GM19455 (cell line): Measurements from ENCODE around the gene CPED1.
"Not testable (repeated sequence)": the region's sequence is repeated elsewhere in the genome, so short reads cannot be mapped to it uniquely, and the experiment has no call there.

Experiments used
- ATAC-seq: cut with Tn5 transposase; IDR thresholded peaks from one replicate; pipeline ENCODE4 v1.9.1; 2021; ENCODE audit not compliant: unreplicated experiment

Gene CPED1

GRCh38 chr7:121212036-121212435 lies 223.5 kb downstream of the CPED1 start:
- no peak for ATAC-seq

DNA sequence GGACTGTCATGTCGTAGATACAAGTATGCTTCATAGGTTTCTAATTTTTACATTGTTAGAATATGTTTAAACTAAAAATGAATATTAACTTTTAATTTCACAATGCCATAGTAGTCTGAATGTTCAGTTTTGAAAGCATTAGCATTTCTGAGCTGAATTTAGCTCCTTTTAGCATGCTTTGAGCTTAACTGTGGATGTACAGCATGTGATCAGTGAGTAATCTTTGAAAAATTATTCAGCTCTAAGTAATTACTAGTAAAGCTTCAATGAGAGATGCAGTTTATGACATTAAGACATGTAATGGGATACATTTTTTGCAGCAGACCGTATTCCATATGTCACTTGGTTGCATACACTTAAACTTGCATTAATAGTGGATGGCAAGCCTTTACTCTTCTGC lies 226.1 kb downstream of the CPED1 start:
- no peak for ATAC-seq

DNA sequence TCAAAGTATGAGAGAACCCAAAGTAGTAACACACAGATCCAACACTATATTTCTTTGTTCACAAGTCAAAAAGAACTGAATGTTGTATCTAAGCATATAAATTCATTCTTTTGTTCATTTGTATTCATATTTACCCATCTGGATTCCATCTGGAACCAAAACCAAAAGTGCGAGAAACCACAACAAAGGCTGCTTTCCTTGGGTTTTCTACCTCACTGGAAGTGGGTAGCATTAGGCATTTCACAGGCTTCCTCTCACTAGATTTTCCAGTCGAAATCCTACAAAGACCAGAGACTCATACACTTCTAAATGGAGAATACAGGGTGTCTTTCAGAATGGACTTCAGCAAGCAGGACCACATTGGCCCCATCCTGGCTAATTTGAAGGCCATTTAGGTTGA lies 230.5 kb downstream of the CPED1 start:
- ATAC-seq = no peak

GRCh38 chr7:121221108-121221507 lies 232.6 kb downstream of the CPED1 start:
- ATAC-seq = not testable (repeated sequence)

GRCh38 chr7:121228779-121229178 lies 240.3 kb downstream of the CPED1 start:
- ATAC-seq = no peak

DNA sequence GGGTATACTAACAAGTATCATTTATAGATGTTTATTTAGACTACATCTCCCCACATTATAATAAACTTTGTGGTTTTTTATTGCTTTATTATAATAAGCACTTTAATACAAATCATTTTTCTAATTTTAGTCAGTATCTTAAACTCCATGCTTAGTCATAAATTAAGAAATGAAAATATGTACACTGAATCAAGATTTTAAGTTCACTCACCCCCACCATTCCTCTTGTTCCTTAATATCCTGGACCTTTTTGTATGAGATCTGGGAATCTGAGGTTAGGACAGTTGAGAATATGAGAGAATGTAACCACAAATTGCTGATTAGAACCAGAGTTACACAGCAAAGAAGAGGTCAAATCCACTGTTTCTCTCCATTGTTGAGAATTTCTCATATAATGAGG lies 246.7 kb downstream of the CPED1 start:
- no peak for ATAC-seq

GRCh38 chr7:121237601-121238000 lies 249.1 kb downstream of the CPED1 start:
- no peak for ATAC-seq

GRCh38 chr7:121244120-121244870 lies 255.8 kb downstream of the CPED1 start:
- no peak for ATAC-seq

DNA sequence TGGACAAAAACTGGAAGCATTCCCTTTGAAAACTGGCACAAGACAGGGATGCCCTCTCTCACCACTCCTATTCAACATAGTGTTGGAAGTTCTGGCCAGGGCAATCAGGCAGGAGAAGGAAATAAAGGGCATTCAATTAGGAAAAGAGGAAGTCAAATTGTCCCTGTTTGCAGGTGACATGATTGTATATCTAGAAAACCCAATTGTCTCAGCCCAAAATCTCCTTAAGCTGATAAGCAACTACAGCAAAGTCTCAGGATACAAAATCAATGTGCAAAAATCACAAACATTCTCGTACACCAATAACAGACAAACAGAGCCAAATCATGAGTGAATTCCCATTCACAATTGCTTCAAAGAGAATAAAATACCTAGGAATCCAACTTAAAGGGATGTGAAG lies 262.9 kb downstream of the CPED1 start:
- ATAC-seq = not testable (repeated sequence)

- ATAC-seq = not testable (repeated sequence)
Observed at GRCh38 chr7:121252523-121253235, 264.2 kb downstream of the CPED1 start.

DNA sequence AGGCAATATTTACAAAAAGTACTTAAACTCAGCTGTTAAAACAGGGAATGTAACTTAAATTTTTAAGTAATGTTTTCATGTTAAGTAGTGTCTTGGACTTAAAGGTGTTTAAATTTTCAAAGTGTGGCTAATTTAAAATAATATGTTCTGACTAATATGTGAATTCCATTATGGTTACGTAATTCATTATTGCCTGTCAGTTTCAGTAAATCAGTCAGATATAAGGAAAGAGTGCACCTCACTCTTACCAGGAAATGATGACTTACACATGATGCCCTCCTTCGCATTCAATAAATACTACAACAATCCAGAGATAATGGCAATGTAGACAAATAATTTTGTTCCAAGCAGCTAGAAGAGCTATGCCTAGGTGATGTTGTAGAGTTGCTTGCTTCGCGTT lies 271.3 kb downstream of the CPED1 start:
- no peak for ATAC-seq

DNA sequence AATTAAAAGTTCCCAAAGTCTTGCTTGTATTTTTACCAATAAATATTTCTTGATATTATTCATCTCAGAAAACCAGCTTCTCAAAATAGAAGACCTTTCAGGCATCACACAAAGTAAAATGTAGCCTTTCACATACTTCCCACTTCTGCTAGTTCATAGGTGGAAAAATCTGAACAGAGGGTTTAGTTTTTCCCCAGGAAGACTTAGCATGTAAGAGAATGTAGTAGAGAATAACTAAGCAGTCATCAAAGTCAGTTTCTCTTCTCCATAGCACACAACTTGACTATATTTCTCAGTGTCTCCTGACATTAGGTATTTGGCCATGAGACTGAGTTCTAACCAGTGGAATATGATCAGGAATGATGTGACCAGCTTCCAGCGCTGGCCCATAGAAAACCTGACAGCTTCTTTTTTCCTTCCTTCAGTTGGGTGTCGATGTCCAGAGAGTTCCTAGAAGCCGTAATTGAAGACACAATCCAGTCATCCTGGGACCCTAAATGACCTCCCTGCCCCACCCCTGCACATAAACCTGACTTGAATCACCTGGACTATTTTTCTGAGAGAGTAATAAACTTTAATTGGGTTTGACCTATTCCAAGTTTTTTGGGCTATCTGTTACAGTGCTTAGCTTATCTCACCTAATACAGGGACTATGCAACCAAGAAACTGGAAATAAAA lies 272.8 kb downstream of the CPED1 start:
- ATAC-seq = no peak

DNA sequence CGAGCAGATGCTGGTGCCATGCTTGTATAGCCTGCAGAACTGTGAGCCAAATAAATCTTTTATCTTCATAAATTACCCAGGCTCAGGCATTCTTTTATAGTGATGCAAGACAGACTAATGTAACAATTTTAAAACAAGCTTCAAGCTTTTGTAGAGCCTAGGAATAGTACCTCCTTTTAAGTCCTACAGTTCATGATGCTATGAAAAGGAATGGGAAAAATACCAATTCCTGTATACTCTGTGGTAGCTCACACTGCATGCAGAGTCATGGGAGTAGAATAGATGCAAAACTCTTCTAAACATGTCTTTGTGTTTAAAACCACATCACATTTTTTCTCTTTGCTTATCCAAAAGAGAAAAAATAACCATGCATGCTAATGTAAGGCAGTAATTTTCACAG lies 273.7 kb downstream of the CPED1 start:
- no peak for ATAC-seq

- ATAC-seq = no peak
Observed at GRCh38 chr7:121262969-121263368, 274.5 kb downstream of the CPED1 start.

DNA sequence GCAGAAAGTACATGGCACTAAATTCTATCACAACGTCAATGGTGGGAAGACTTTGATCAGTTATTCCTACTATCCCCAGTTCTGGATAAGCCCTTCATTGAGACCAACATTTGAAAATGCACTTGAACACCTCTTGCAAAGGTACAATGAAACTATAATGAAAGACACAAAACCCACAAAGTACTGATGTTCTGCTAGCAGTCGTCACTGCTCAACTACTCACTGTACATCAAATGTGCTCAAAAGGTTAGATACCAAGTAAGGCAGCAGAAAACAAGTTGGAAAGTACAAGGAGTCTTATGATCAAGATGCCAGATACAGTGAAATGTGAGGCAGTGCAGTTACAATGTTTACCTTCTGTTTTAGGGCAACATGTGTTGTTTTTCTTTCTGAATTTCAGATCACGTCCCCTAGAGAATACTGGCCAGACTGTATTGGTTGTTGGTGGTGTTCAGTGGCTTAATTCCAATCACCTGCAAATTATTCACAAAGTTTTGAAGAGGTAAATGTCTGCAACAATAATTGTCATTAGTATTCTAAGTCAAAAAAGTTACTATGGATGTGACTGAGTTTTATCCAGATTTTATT lies 277.9 kb downstream of the CPED1 start:
- ATAC-seq = no peak

GRCh38 chr7:121267612-121268011 lies 279.1 kb downstream of the CPED1 start:
- no peak for ATAC-seq

DNA sequence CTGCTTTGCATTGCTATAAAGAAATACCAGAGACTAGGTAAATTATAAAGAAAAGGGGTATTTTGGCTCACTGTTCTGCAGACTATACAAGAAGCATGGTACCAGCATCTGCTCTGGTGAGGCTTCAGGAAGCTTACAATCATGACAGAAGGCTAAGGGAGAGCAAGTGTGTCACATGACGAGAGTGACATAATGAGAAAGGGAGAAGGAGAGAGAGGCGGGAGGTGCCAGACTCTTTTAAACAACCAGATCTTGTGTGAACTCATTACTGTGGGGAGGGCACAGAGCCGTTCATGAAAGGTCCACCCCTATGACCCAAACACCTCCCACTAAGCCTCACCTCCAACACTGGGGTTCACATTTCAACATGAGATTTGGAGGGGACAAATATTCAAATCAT lies 281.3 kb downstream of the CPED1 start:
- no peak for ATAC-seq

DNA sequence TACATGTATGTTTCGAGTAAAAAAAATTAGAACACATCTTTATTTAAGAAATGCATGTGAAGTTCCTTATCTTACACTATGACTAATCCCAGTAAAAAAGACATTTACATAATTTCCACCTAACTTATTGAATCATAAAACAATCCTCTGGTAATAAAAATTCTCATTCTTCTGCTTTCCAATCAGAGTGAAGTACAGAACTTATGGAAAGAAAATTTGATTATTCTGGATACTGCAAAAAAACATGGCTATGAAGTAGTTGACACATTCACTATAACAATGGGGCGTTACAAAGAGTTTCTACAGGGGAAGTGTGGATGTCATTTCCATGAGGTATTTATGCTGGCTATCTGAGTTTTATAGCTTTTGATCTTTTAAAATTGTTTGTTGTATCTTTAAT lies 282.6 kb downstream of the CPED1 start:
- ATAC-seq = no peak

DNA sequence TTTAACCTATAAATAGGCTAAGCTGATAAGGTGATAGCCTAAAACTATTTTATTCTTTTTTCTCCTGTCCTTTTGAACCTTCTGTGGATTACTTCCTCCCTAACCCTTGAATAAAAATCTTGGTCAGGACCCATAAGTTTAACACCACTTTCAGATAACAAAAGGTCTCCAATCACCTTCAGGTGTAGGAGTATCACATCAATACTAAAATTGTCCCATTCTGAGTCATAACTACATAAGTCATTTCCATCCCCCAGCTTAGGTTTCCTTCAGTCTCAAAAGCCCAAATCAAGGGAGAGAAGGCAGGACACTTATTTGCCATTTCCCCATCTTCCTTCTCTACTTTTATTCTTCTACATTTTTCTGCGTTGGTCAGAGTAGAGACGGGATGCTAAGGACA lies 283.4 kb downstream of the CPED1 start:
- peak; percentile 42 for ATAC-seq

- ATAC-seq = no peak
Observed at GRCh38 chr7:121272676-121273075, 284.2 kb downstream of the CPED1 start.

- peak; percentile 42 for ATAC-seq
Observed at GRCh38 chr7:121273467-121274167, 285.1 kb downstream of the CPED1 start.
